Activated T-helper 2 cell treated with anti-CD3 and anti-CD28 coated beads, Interferon-gamma antibody, Interleukin-2, Interleukin-4, amounts not matched to agents 10 μg/mL and 5 μg/mL and 100 μg/mL, durations not matched to agents 14 hours and 24 hours and 36 hours (primary cell): Measurements from ENCODE around the gene MUC6. TPM values are rescaled to one million over a fixed set of nuclear protein-coding genes. Genes with fewer than 3 reads are reported as not detected.

Experiments
- DNase-seq: peaks from one replicate; pipeline ENCODE4 v3.0.0; 2021; ENCODE audit warnings: low spot score
- H3K27ac Mint-ChIP-seq: one replicate; pipeline ENCODE4 v1.8.0; 2021; ENCODE audit warnings: mixed read lengths
- H3K27me3 Mint-ChIP-seq: one replicate; pipeline ENCODE4 v1.8.0; 2021; ENCODE audit warnings: low read depth, mixed read lengths
- H3K36me3 Mint-ChIP-seq: one replicate; pipeline ENCODE4 v1.8.0; 2021; ENCODE audit warnings: low read depth, mixed read lengths
- H3K4me1 Mint-ChIP-seq: one replicate; pipeline ENCODE4 v1.8.0; 2021; ENCODE audit warnings: low read depth, mixed read lengths
- H3K4me3 Mint-ChIP-seq: one replicate; pipeline ENCODE4 v1.8.0; 2021; ENCODE audit warnings: low read depth, mild to moderate bottlenecking, moderate library complexity, mixed read lengths
- H3K9me3 Mint-ChIP-seq: one replicate; pipeline ENCODE4 v1.8.0; 2021; ENCODE audit warnings: mixed read lengths
- intact Hi-C: fragments of 100-400 bp; cut with micrococcal nuclease; formaldehyde crosslinking; loops from one replicate; pipeline ENCODE4 v1.15.1; 2023
- total RNA-seq: library from RNA; stranded (reverse); gene quantifications from 2 replicates; pipeline ENCODE4 v1.2.3, GENCODE V29; 2022

Gene MUC6
- total RNA-seq, 1 donor from 2014 or later = not detected

DNA sequence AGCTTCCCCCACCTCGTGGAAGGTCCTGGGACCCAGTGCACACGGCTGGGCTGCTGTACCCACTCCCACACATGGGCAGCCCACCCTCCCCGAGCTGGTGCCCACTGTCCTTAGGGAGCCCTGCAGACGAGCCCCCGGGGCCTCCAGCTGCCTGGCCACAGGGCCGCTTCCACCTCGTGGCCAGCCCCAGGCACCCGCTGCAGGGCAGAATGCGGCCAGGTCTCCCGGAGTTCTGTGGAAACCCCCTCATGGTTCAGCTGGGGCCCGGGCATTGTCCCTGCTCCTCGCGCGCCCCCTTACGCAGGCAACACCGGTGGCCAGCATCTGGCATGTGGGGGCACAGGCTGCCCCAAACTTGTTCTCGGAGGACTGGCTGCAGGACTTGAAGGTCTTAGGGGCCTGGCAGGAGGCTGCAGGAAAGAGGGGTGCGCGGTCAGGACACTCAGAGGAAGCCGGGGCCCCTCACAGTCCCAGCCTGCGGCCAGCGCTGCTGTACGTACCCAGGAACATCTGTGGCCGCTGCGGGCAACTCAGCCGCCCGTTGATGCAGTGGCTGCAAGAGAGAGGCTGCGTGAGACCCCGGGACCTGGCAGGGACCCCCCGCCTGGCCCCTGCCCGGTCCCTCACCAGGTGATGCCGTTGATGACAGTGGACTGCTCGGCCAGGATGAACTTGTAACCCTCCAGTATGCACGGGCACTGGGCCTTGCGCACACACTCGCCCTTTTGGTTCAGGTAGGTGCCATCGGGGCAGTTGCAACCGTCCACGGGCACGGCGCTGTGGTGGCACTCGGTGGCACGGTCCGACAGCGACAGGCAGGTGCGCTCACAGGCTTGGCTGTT is 9.7 kb downstream of the MUC6 start:
- DNase-seq = no peak
- Mint-ChIP-seq H3K27me3 (no peaks in the 10 kb centered on the region), H3K4me1 (no peaks in the 10 kb centered on the region), H3K36me3 (no peaks in the 10 kb centered on the region), H3K27ac (no peak overlapping the region), H3K9me3 (no peaks in the 10 kb centered on the region), H3K4me3 (no peak overlapping the region)
- intact Hi-C loops = no loop called here

DNA sequence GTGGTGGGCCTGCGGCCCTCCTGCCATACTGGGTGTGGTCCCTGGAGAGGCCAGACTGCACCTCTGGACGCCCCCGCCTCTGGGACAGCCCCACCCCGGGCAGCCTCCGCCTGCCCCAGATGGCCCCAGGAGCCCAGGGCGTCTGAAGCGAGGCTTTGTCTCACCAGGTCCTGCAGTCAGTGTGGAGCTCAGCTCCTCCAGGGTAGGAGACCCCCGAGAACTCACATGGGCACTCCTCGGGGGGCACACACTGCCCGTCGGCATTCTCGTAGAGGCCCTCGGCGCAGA is 10.4 kb downstream of the MUC6 start:
- Mint-ChIP-seq H3K27ac (no peak overlapping the region), H3K36me3 (no peaks in the 10 kb centered on the region), H3K4me1 (no peaks in the 10 kb centered on the region), H3K4me3 (no peak overlapping the region), H3K27me3 (no peaks in the 10 kb centered on the region), H3K9me3 (no peaks in the 10 kb centered on the region)
- intact Hi-C loops = no loop called here
- no peak for DNase-seq

- H3K27me3 Mint-ChIP-seq = no peaks in the 10 kb centered on the region
- H3K9me3 Mint-ChIP-seq = no peaks in the 10 kb centered on the region
- no peaks in the 10 kb centered on the region for H3K36me3 Mint-ChIP-seq
- H3K27ac Mint-ChIP-seq = no peak overlapping the region
- no peak for DNase-seq
- intact Hi-C loops = no loop called here
- H3K4me1 Mint-ChIP-seq = no peaks in the 10 kb centered on the region
- no peak overlapping the region for H3K4me3 Mint-ChIP-seq
These were observed 10.9 kb downstream of the MUC6 start for GRCh38 chr11:1025410-1026162.

DNA sequence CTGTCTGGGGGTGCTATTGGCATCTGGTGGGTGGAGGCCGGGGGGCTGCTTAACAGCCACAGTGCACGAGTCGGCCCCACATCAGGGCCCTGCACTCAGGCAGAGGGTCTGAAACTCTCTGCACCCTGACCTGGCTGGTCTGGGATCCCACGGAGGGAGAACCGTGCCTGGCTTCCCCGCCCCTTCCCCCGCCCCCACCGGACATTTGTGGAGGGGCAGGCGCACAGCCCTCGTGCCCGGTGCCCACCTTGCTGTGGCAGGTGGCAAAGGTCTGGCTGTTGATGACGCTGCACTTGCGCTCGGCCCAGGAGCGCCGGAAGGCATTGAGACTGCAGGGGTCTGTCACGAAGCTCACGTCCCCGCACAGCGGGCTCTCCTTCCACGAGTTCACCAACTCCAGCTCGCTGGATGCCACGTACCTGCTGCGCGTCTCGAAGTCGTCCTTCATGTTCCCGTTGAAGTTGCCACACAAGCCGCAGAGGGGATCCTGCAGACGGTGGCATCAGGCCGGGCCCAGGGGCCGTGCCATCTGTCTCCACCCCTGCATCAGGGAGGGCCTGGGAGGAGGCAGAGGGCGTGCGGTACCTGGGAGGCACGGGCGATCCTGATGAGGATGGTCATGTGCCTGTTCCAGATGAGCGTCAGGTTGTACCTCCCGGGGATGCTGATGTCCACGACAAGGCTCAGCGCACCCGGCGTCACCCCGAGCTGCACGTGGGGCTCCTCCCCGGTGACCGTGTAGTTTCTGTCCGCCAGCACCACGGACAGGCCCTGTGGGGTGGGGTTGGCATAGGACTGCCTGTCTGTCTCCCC is 11.7 kb downstream of the MUC6 start:
- Mint-ChIP-seq H3K9me3 (no peaks in the 10 kb centered on the region), H3K27ac (no peak overlapping the region)

DNA sequence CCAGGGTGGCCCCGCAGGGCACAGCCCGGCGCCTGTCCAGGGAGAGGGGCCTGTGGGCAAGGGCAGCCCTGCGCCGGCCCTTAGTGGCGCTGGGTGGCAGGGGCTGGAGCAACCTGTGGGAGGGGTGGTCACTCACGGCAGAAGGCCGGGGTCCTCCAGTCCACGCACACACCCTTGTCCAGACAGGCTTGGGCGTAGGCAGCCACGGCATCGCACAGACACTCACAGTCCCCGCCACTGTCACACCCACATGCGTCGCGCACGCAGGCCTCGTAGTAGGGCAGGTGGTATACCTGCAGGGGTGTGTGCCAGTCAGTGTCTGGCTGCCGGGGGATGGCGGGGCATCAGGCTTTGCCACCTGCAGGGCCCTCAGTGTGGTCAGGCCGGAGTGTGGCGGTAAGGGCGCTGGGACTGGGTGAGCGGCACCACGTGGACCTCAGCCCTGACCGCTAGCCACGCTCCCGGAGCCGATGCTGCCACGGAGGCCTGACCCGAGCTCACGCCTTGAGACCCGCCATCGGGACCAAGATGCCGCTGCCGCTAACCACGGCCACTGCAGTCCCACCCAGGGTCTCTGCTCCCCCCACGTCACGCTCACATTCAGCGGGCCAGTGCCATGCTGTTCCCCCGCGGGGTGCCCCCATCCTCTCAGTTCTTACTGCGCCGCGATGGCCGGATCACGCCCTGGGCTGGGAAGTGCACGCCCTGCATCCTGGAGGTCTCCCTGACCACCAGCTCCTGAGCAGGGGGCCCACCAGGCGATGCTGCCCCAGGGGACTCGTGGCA is 12.5 kb downstream of the MUC6 start:
- no peak for DNase-seq
- Mint-ChIP-seq H3K36me3 (no peaks in the 10 kb centered on the region), H3K27ac (no peak overlapping the region), H3K4me3 (no peak overlapping the region), H3K9me3 (no peaks in the 10 kb centered on the region), H3K4me1 (no peaks in the 10 kb centered on the region), H3K27me3 (no peaks in the 10 kb centered on the region)
- intact Hi-C loops = no loop called here

More for the DNA sequence above, 11.7 kb downstream of the MUC6 start:
- H3K4me1 Mint-ChIP-seq = no peaks in the 10 kb centered on the region
- no peak for DNase-seq
- H3K27me3 Mint-ChIP-seq = no peaks in the 10 kb centered on the region
- no peak overlapping the region for H3K4me3 Mint-ChIP-seq
- intact Hi-C loops = no loop called here
- no peaks in the 10 kb centered on the region for H3K36me3 Mint-ChIP-seq

GRCh38 chr11:1022908-1023810 is 13.4 kb downstream of the MUC6 start:
- intact Hi-C loops = no loop called here
- no peak overlapping the region for H3K27ac Mint-ChIP-seq
- H3K4me1 Mint-ChIP-seq = peaks cover under 1% of the 10 kb centered on the region
- no peaks in the 10 kb centered on the region for H3K27me3 Mint-ChIP-seq
- H3K9me3 Mint-ChIP-seq = peaks cover 2% of the 10 kb centered on the region
- DNase-seq = no peak
- H3K36me3 Mint-ChIP-seq = no peaks in the 10 kb centered on the region
- no peak overlapping the region for H3K4me3 Mint-ChIP-seq

DNA sequence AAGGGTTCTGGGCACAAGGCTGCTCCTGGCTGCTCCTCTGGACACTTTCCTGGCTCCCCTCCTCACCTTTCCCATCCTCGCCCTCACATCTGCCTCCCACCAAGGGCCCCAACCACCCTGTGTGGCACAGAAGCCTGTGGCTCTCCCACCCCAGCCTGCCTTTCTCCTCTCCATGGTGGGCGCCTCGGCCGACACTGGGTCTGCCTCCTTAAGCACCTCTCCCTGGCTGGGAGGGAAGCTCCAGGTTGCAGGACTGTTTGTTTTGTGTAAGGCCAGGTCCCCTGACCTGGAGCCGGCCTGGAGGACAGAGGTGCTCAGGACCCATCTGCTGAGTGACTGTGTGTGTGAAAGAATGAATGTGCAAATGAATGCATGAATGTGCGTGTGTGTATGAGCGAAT is 14.1 kb downstream of the MUC6 start:
- Mint-ChIP-seq H3K27ac (no peak overlapping the region), H3K36me3 (no peaks in the 10 kb centered on the region), H3K27me3 (no peaks in the 10 kb centered on the region), H3K9me3 (peaks cover 9% of the 10 kb centered on the region), H3K4me3 (no peak overlapping the region), H3K4me1 (peaks cover 7% of the 10 kb centered on the region)
- no peak for DNase-seq
- intact Hi-C loops = no loop called here

DNA sequence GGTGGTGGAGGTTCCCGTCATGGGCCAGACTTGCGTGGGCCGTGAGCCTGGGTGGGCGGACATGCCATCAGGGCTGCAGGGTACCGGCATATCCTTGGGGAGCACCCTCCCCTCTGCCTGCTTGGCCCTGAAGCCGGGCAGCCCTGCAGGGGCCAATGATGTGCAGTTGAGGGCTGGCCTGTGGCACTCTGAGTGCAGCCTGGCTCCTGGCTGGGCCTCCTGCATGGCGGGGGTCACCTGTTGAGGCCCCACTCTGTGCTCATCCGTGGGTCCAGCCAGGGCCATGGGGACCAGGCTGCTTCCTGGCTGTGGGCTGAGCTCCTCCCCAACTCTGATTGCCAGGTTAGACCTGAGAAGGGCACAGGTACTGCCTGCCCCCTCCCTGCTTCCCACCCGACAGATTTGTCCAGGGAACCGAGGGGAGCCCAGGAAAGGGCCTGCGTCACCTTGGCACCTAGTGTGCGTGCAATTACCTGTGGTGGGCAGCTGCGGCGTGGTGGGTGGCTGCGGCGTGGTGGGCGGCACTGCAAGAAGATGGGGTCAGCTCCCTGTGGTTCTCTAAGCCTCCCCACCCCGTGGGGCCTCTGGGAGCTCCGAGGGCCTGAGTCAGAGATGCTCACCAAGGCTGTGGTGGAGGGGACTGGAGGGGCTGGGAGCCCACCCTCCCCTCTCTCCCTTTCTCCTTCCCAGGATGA is 16.2 kb downstream of the MUC6 start:
- Mint-ChIP-seq H3K36me3 (no peaks in the 10 kb centered on the region), H3K9me3 (peaks cover 21% of the 10 kb centered on the region), H3K4me3 (no peak overlapping the region), H3K27me3 (no peaks in the 10 kb centered on the region), H3K27ac (no peak overlapping the region), H3K4me1 (peaks cover 14% of the 10 kb centered on the region)
- intact Hi-C loops = no loop called here
- no peak for DNase-seq

DNA sequence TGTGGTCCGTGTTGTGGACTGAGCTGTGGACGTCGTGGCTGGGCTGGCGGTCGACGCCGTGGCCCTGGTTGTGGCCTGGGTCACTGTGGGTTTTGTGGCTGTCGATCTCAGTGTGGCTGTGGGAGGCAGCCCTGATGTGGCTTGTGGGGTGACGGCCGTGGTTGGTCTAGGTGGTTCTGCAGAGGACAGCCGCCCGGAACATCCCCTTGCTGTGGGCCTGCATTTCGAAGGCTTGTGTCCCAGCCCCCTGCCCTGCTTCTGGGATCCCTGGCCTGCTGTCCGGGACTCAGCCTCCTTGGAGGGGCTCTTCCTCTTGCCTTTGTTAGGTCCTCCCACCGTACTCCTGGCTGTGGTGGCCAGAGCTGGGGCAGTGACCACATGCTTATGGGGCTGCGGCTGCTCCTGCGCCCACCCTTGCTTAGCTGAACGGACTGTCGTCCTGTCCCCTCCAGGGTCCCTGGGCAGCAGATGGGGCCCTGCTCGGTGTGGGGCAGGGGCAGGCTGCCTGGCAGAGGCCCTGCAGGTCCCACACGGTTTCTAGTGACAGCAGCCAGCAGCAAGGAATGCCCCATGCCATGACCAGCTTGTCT is 17.1 kb downstream of the MUC6 start:
- intact Hi-C loops = no loop called here
- H3K9me3 Mint-ChIP-seq = peaks cover 21% of the 10 kb centered on the region

DNA sequence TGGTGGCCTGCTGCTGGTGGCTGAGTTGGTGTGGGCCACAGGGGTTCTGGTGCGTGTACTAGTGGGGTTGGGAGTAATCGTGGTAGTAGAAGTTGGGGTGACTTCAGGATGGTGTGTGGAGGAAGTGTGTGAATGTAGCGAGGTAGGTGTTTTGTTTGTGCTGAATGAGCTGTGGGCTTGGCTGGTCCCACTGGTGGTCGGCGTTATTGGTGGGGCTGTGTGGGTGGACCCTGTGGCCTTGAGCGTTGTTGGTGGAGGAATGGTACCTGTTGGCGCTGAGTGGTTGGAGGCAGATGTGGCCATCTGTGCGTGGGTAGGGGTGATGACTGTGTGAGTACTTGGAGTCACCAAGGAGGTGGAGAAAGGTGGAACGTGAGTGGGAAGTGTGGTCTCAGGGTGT is 18.4 kb downstream of the MUC6 start:
- H3K27ac Mint-ChIP-seq = no peak overlapping the region
- H3K27me3 Mint-ChIP-seq = no peaks in the 10 kb centered on the region
- no peak overlapping the region for H3K4me3 Mint-ChIP-seq
- H3K36me3 Mint-ChIP-seq = no peaks in the 10 kb centered on the region
- H3K4me1 Mint-ChIP-seq = peaks cover 14% of the 10 kb centered on the region
- intact Hi-C loops = no loop called here
- H3K9me3 Mint-ChIP-seq = peaks cover 21% of the 10 kb centered on the region
- no peak for DNase-seq

More for the DNA sequence above, 17.1 kb downstream of the MUC6 start:
- DNase-seq = no peak
- H3K4me3 Mint-ChIP-seq = no peak overlapping the region
- H3K4me1 Mint-ChIP-seq = peaks cover 14% of the 10 kb centered on the region
- H3K27ac Mint-ChIP-seq = no peak overlapping the region
- H3K27me3 Mint-ChIP-seq = no peaks in the 10 kb centered on the region
- H3K36me3 Mint-ChIP-seq = no peaks in the 10 kb centered on the region
